Measurements from ENCODE around the gene MYL9. TPM values are rescaled to one million over a fixed set of nuclear protein-coding genes. Genes with fewer than 3 reads are reported as not detected.

Gene MYL9
- total and polyA plus RNA-seq, 9 donors = 69.5 to 1,408 (median 681) TPM

DNA sequence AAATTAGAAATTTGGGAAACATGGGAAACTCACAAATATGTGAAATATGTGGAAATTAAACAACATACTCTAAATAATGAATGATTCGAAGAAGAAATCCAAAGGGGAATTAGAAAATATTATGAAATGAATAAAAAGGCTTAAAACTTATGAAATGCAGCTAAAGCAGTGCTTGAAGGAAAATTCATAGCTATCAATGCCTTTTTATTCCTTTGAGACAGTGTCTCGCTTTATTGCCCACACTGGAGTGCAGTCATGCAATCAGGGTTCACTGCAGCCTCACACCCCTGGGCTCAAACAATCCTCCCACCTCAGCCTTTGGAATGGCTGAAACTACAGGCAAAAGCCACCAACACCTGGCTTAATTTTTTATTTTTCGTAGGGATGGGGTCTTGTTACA, 24.2 kb downstream of the MYL9 start:
- no peak for DNase-seq
- TF ChIP-seq EP300 (IDR thresholded peaks at IDR 0.05) = no peak
- TF ChIP-seq POLR2A (IDR thresholded peaks at IDR 0.05) = no peak
- TF ChIP-seq, protein P1, sequence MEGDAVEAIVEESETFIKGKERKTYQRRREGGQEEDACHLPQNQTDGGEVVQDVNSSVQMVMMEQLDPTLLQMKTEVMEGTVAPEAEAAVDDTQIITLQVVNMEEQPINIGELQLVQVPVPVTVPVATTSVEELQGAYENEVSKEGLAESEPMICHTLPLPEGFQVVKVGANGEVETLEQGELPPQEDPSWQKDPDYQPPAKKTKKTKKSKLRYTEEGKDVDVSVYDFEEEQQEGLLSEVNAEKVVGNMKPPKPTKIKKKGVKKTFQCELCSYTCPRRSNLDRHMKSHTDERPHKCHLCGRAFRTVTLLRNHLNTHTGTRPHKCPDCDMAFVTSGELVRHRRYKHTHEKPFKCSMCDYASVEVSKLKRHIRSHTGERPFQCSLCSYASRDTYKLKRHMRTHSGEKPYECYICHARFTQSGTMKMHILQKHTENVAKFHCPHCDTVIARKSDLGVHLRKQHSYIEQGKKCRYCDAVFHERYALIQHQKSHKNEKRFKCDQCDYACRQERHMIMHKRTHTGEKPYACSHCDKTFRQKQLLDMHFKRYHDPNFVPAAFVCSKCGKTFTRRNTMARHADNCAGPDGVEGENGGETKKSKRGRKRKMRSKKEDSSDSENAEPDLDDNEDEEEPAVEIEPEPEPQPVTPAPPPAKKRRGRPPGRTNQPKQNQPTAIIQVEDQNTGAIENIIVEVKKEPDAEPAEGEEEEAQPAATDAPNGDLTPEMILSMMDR (IDR thresholded peaks at IDR 0.05) = no peak
- Histone ChIP-seq H3K27me3 (no peaks in the 10 kb centered on the region), H3K27ac (no peak overlapping the region), H3K9me3 (no peaks in the 10 kb centered on the region), H3K36me3 (no peaks in the 10 kb centered on the region), H3K4me3 (no peak overlapping the region), H3K4me1 (ENCODE audit: insufficient read depth) (no peaks in the 10 kb centered on the region)
- WGBS, 3 donors = 90 to 94% (median 93%) methylated on average over 3 of the region's 3 CpGs
- intact Hi-C loops (cut with DNase I) = no loop called here

DNA sequence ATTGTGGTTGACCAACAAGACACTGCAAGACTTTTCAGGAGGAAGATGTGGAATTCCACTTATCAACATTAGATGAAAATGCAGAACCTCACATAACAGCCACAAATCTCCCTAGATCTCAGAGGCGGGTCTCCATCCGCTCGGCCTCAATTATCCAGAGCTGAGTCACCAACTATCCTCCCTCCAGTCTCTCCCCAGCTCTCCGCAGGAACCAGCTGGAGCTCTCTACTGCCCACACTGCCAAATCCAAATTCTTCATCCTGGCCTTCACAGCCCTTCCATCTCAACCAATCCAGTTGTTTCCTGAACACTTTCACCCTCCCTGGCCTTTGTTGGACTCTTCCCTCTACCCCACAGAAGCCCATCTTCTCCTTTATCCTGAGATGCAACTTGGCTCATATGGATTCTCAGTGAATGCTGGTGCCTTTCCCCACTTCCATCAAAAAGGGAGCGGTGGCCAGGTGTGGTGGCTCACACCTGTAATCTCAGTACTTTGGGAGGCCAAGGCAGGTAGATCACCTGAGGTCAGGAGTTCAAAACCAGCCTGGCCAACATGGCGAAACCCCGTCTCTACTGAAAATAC, 28.6 kb downstream of the MYL9 start:
- H3K9me3 ChIP-seq = no peaks in the 10 kb centered on the region
- DNase-seq = no peak
- peaks cover 6% of the 10 kb centered on the region for H3K4me1 ChIP-seq (ENCODE audit: insufficient read depth)
- H3K36me3 ChIP-seq = no peaks in the 10 kb centered on the region
- 50 to 62% (median 57%) methylated on average over 7 of the region's 7 CpGs for WGBS, 3 donors
- TF ChIP-seq, protein P1 (IDR thresholded peaks at IDR 0.05) = no peak
- TF ChIP-seq EP300 (IDR thresholded peaks at IDR 0.05) = no peak
- H3K27ac ChIP-seq = no peak overlapping the region
- intact Hi-C loops (cut with DNase I) = no loop called here
- no peaks in the 10 kb centered on the region for H3K27me3 ChIP-seq
- no peak overlapping the region for H3K4me3 ChIP-seq

DNA sequence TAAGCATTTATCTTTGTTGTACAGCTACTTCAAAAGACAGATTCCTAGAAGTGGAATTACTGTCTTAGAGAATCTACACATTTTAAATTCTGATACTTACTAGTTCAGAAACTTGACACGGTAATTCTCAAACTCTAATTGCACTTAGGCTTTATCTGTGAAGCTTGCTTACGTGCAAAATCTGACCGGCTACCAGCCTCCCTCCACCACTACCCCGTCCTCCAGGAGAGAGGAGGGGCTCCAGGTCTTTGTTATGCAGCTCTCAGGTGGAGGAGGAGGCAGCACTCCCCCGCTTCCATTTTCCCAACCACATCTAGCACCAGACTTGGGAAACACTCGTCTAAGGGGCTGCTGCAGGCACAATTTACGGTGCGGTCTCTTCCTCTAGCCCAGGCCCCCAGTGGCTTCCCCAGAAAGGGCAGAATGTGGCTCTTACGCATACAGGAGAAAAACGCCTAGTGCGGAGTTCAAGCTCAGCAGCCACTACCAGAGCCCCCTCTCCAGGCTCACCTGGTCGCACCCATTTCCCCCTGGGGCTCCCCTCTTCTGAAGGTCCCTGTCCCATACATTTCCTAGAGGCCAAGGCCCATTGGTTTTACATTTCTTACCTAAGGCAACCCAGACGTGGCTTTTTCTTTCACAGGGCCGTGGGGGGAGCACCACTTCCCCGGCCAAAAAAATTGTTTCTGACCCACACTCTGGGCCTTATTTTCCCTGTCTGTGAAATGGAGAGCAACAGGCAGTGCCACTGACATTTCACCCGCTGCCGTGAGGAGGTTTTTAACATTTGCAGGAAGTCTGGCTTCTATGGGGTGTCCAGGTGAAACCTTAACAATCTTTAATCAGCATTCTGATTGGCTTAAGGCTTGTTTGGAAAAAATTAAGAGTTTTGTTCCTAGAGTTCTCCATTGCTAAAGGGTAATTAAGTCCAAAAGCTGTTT, 30.5 kb downstream of the MYL9 start:
- H3K9me3 ChIP-seq = no peaks in the 10 kb centered on the region
- no peaks in the 10 kb centered on the region for H3K27me3 ChIP-seq
- TF ChIP-seq EP300 (IDR thresholded peaks at IDR 0.05) (no peak), POLR2A (IDR thresholded peaks at IDR 0.05) (no peak)
- TF ChIP-seq, protein P1 (IDR thresholded peaks at IDR 0.05) = no peak
- no peak overlapping the region for H3K4me3 ChIP-seq
- intact Hi-C loops (cut with DNase I) = no loop called here
- H3K36me3 ChIP-seq = no peaks in the 10 kb centered on the region
- peaks cover 9% of the 10 kb centered on the region for H3K4me1 ChIP-seq (ENCODE audit: insufficient read depth)
- WGBS, 3 donors = 52 to 55% (median 53%) methylated on average over 17 of the region's 17 CpGs
- H3K27ac ChIP-seq = peak overlapping the region in 1 of 2 donors; percentile 94
- no peak for DNase-seq

DNA sequence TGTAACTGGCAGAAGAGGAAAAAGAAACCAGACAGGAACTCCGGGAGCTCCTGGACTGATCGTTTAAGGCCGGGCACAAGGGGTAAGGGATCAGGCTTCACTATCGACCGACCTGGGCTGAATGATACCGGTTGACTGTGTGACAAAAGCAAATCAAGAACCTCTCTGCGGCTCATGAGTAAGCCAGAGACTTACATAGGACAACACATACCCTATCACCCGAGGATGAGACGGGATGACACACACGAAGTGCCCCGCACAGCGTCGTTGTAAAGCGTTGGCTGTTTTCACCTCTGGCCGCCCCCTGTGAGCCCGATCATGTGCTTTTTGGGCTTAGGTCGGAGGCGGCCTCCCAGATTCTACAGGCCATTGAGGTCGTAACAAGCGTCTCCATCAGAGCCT, 31.4 kb downstream of the MYL9 start:
- peak in 1 of 5 donors; percentile 17 for DNase-seq

More for the DNA sequence above, 31.4 kb downstream of the MYL9 start:
- 36 to 45% (median 39%) methylated on average over 20 of the region's 20 CpGs for WGBS, 3 donors
- Histone ChIP-seq H3K36me3 (no peaks in the 10 kb centered on the region), H3K27ac (peak overlapping the region; percentile 94 to 97), H3K4me1 (ENCODE audit: insufficient read depth) (peaks cover 9% of the 10 kb centered on the region), H3K27me3 (no peaks in the 10 kb centered on the region), H3K4me3 (peak overlapping the region; percentile 72), H3K9me3 (no peaks in the 10 kb centered on the region)
- TF ChIP-seq, protein P1 (IDR thresholded peaks at IDR 0.05) = no peak
- TF ChIP-seq EP300 (IDR thresholded peaks at IDR 0.05) = no peak
- TF ChIP-seq POLR2A (IDR thresholded peaks at IDR 0.05) = no peak
- intact Hi-C loops (cut with DNase I) = no loop called here

All from ovary (tissue), 9 donors.